ENCODE data around the gene FEM1C. TPM values are rescaled to one million over a fixed set of nuclear protein-coding genes. Genes with fewer than 3 reads are reported as not detected.

Gene FEM1C
- total RNA-seq, 1 donor from 2014 or later = 15.0 TPM

GRCh38 chr5:115475788-115476187 is 68.8 kb downstream of the FEM1C start:
- DNase-seq = no peak

- no peak for DNase-seq
These were observed 72.1 kb downstream of the FEM1C start for GRCh38 chr5:115472271-115473025.

GRCh38 chr5:115471345-115472063 is 73.1 kb downstream of the FEM1C start:
- DNase-seq = no peak

GRCh38 chr5:115470921-115471320 is 73.7 kb downstream of the FEM1C start:
- no peak for DNase-seq

Other genes with a start within 250 kb of the FEM1C start
- 5.9 and 6.6 TPM in 2 replicates for gene CCDC112, start 248.1 kb downstream of the FEM1C start, total RNA-seq
- 0.17 and 0.93 TPM in 2 replicates for gene TICAM2, start 57.7 kb upstream of the FEM1C start, total RNA-seq
- gene TMED7, start 81.3 kb upstream of the FEM1C start, total RNA-seq = 106 and 173 TPM in 2 replicates

All from dermis blood vessel endothelial cell (primary cell).